ENCODE results near the gene TSPYL4.
A peak's percentile ranks its signal among the peaks of the same experiment; 100 is the strongest.
"Not testable (repeated sequence)": the region's sequence is repeated elsewhere in the genome, so short reads cannot be mapped to it uniquely, and the experiment has no call there.

Gene TSPYL4

GRCh38 chr6:116253505-116254296, at the start of gene TSPYL4:
Gene TSPYL4 (minus strand): TSS chr6:116254075. CDS start chr6:116254008, 67 bp downstream.
- DNase-seq, result peak; percentile 98

GRCh38 chr6:116301104-116301503, 47.2 kb upstream of the TSPYL4 start:
- DNase-seq, result no peak

- no peak for DNase-seq
Measured at GRCh38 chr6:116300566-116300965, 46.7 kb upstream of the TSPYL4 start.

DNA sequence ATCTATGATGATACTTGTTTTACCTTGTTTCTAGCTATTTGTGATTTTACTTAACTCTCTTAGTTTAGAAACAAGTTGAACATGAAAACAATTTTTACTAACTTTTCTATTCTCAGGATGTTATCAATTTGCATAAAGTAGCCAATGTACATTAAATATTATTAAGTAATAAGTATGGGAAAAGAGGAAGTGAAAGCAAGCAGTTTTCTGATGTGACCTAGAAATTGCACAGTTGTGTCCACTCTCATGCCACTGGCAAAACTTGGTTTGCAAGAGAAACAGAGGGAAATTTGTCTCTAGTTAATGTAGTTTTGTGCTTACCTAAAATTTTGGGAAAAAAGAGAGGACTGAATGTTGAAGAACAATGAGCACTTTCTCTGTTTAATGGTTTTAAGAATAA, 45.1 kb upstream of the TSPYL4 start:
- no peak for DNase-seq

DNA sequence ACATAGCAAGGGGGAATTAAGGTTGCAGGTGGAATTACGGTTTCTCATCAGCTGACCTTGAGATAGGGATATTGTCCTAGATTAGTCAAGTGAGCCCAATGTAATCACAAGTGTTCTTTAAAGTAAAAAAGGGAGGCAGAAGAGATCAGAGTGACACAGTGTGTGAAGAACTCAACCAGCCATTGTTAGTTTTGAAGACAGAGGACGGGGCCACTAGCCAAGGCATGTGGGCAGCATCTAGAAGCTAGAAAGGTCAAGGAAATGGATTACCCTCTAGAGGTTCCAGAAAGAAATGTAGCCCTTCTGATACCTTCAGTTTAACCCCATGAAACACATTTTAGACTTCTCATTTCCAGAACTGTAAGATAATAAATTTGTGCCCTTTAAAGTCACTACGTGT, 44.4 kb upstream of the TSPYL4 start:
- no peak for DNase-seq

DNA sequence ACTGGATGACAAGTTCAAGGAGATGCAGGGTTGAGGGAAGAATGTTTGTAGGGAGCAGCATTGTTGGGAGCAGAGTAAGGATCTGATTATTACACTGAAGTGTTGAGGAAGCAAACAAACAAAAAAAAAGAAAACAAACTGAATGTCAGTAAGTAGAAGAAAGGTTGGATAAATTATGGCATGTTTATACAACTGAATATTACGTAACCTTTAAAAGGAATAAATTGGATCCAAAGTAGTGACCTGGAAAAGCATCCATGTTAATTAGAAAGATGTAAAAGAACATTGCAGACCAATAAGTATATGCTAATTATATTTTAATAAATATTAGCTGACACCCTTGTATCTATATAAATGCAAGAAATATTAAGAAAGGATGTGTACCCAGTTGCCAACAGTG, 38.7 kb upstream of the TSPYL4 start:
- DNase-seq, result no peak

- no peak for DNase-seq
Measured at GRCh38 chr6:116291701-116292396, 38.0 kb upstream of the TSPYL4 start.

DNA sequence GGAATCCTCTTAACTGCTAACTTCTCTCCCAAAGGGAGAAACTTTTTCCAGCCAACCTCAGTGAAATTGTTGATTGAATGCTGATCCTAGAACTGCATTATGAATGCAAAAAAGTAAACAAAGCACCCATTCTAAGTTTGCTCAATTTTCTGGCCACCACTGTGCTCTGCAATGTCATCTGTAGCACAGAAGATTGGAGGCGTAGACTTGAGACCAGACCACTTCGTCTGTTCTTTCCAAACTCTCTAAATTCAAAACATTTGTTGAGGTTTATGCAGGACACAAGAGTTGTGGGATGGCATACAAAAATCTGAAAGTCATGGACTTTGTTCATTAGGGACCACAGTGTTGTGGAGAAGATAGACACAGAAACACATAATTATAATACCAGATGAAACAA, 36.9 kb upstream of the TSPYL4 start:
- DNase-seq, result no peak

DNA sequence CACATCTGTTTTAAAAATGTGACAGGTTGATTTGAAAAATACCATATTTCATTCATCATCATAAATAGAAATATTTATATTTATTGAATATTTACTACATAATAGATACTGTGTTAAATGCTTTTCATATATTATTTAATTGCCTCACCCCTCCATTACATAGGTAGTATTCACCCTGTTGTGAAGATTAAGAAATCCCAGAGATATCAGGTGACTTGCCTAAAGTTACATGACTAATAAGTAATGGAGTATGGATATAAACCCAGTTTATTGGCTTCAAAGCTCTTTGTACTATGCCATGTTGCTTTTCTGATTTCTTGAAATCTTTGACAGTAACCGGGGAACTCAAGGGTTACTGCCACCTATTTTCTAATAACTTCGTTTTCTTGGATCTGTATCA, 36.0 kb upstream of the TSPYL4 start:
- no peak for DNase-seq

GRCh38 chr6:116287689-116288282, 33.9 kb upstream of the TSPYL4 start:
- no peak for DNase-seq

DNA sequence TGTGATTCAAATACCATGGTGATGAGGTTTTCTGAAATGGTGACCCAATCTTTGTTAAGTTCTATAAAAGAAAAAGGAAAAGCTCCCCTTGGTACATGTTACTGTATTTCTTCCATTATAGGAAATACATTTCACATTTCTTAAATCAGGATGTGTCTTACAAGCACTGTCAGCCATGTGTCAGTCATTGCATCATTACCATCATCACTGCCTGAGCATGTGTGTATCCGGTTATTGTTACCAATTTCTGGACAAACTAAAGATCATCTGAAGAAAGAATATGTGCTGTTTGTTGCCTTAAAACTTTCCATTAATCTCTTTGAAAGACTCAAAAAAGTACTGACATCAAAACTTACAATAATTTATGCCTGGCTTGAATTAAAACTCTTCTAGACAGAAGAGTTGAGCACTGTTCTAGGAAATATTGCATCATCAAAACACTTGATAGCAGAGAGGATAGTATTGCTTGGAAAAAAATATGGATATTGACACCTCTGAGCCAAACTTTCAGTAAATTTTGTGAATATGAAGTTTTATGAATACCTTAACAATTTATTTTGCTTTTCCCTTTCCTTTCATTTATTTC, 33.0 kb upstream of the TSPYL4 start:
- DNase-seq, result no peak

- not testable (repeated sequence) for DNase-seq
Measured at GRCh38 chr6:116284984-116285383, 31.1 kb upstream of the TSPYL4 start.

DNA sequence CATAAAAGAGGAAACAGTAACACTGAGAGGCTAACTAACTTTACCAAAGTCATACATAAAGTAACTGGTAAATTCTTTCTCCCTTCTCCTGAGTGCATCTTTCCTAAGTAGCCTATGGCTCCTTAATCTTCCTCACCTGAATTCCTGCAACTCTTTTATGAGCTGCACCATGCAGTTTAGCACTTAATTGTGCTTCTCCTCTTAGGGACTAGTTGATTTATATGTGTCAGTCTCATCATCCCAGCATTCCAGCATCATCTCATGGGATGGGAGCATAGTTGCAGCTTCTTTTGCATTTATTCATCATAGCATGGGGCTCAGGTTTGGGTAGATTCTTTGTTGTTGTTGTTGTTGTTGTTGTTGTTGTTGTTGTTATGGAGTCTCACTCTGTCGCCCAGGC, 29.3 kb upstream of the TSPYL4 start:
- no peak for DNase-seq

DNA sequence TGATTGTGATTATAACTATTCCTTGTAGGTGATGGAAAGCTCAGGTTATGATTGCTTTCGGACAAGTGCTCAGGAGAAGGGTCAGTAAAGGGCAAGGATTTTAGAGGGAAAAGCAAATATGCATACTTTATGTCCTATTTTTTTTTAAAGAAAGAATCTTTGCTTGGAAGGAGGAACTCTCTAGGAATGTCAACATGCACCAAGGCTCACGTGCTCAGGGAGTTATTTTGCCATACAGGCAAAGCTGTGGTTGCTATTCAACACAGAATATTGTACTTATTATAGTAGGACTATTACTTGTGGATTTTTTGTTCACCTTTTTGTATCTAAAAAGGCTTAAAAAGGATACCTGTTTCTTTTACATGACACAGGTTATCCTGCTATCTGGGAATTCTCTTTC, 28.8 kb upstream of the TSPYL4 start:
- DNase-seq, result no peak

DNA sequence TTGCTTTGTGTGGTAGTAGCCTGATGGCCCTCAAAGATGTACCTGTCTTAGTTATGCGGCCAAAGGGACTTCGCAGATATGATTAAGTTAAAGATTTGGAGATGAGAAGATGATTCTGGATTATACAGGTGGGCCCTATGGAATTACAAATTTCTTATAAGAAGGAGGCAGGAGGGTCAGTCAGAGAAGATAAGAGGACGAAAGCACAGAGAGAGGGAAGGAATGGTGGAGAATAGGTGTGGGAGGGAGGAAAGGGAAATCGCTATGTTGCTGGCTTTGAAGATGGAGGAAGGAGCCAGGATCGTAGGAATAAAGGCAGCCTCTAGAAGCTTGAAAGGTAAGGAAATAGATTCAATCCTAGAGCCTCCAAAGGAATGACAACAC, 27.1 kb upstream of the TSPYL4 start:
- DNase-seq, result no peak

GRCh38 chr6:116280161-116280932, 26.5 kb upstream of the TSPYL4 start:
- DNase-seq, result no peak

GRCh38 chr6:116279232-116280160, 25.6 kb upstream of the TSPYL4 start, which contains the start of gene TSPYL1:
Gene TSPYL1 (minus strand): TSS chr6:116279930. CDS start chr6:116279830, 100 bp downstream.
- DNase-seq, result peak; percentile 99

DNA sequence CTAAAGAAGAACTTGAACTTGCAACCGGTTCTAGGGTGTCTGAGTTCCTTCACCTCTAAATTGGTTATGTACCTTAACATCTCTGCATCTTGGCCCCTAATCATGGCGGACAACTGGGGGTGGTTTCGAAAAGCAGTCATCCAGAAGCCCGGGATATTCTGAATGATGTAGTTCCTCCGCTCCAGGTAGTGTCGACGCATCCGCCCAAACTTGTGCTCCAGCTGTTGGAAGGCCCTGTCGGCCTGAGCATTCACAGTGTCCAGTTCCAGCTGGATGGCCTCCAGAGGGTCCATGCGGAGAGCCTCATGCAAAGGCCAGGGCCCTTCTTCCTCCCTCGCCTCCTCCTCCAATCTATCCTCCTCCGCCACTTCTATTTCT, 25.0 kb upstream of the TSPYL4 start:
- peak; percentile 79 for DNase-seq

DNA sequence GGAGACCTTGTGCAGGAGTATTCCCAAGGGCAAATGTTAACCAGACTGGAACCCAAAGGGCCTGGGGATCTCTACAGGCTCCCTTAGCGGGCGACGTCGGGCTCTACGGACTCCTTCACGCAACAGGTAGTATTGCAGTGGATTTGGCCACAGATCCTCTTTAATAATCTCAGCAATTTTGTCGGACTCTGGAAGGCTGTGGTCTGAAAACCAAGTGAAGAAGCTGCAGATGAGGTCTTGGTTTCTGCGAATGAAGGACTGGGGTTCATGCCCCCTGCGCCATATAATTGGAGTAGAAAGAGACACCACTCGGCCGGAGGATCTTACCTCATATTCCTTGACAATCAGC, 24.6 kb upstream of the TSPYL4 start:
- no peak for DNase-seq

DNA sequence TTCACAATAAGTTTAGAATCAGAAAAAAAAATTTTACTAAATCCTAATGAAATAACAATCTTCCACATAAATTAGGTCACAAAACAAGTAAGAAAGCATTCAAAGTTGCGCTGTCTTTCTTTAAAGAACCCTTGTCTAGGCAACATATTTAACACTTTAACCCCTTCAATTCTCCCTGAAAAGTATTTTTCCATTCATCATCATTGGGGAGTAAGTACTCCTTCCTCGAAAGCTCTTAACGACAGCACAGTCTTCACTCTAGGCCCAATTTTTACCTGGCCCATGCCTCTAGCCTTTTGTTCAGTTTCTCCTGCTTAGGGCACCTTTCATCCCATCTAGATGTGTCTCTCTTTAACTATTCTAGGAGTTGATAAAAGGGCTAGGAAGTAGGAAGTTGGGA, 23.2 kb upstream of the TSPYL4 start:
- no peak for DNase-seq

DNA sequence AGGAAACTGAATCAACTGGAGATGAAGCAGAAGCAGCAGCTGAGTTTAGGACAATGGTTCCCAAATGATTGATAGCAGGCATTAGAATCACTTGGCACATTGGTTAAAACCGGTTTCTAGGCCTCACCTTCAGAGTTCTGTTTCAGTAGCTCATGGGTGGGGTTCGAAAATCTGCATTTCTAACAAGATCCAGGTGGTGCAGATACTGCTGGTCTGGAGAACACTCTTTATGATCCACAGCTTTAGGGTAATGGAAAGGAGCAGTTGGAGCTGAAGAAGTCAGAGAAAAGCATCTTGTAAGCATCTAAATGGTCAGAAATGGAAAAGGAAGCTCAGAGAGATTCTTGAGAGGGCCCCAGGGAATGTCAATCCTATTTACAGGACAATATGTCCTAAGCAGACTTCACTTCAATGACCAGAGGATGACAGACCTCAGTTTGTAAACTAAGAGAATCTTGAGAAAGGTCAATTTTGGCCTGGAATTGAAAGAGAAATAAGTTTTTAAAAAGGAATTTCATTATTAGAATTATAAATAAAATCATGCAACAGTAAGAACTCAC, 17.4 kb upstream of the TSPYL4 start:
- DNase-seq, result no peak
